ENCODE results near the gene LGALS4.
"Not testable (repeated sequence)": the region's sequence is repeated elsewhere in the genome, so short reads cannot be mapped to it uniquely, and the experiment has no call there.

DNA sequence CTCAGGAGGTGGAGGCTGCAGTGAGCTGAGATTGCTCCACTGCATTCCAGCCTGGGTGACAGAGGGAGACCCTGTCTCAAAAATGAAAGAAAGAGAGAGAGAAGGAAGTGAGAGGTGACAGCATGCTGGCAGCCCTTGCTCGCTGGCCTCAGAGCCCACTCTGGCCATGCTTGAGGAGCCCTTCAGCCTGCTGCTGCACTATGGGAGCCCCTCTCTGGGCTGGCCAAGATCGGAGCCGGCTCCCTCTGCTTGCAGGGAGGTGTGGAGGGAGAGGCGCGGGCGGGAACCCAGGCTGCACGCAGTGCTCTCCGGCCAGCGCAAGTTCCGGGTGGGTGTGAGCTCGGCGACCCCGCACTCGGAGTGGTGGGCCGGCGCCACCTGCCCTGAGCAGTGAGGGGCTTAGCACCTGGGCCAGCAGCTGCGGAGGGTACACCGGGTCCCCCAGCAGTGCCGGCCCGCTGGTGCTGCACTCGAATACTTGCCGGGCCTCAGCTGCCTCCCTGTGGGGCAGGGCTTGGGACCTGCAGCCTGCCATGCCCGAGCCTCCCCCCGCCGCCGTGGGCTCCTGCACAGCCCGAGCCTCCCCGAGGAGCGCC lies 8.6 kb upstream of the LGALS4 start:
- TF ChIP-seq, protein P1, sequence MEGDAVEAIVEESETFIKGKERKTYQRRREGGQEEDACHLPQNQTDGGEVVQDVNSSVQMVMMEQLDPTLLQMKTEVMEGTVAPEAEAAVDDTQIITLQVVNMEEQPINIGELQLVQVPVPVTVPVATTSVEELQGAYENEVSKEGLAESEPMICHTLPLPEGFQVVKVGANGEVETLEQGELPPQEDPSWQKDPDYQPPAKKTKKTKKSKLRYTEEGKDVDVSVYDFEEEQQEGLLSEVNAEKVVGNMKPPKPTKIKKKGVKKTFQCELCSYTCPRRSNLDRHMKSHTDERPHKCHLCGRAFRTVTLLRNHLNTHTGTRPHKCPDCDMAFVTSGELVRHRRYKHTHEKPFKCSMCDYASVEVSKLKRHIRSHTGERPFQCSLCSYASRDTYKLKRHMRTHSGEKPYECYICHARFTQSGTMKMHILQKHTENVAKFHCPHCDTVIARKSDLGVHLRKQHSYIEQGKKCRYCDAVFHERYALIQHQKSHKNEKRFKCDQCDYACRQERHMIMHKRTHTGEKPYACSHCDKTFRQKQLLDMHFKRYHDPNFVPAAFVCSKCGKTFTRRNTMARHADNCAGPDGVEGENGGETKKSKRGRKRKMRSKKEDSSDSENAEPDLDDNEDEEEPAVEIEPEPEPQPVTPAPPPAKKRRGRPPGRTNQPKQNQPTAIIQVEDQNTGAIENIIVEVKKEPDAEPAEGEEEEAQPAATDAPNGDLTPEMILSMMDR (conservative IDR thresholded peaks at IDR 0.05; ENCODE audit: low read length), result not testable (repeated sequence)
- TF ChIP-seq EZH2phosphoT487 (IDR thresholded peaks at IDR 0.05; ENCODE audit: borderline replicate concordance), result not testable (repeated sequence)
